Gastrocnemius medialis (tissue), 4 donors: Measurements from ENCODE around the gene PTPN4.

ENCODE experiments used
- POLR2A ChIP-seq, 2 donors: fragments of 450-650 bp; IDR thresholded peaks; one replicate each; pipeline ENCODE4 v1.6.1; 2017; ENCODE audit warnings: antibody characterized with exemption in 2 of 2, mild to moderate bottlenecking in 2 of 2, moderate library complexity in 2 of 2
- TF ChIP-seq, protein P1 (sequence below), 5 experiments: fragments of 450-650 bp in 3 of 5; fragments of 200-600 bp in 2 of 5; sonication (generic) in 2 of 5; IDR thresholded peaks in 4 of 5; conservative IDR thresholded peaks in 1 of 5; 1 replicate in 4 of 5; 2 replicates in 1 of 5; pipeline ENCODE4 v1.5.1; 2016 to 2019; ENCODE audit warnings: antibody characterized with exemption in 5 of 5, mild to moderate bottlenecking in 3 of 5, moderate library complexity in 3 of 5

DNA sequence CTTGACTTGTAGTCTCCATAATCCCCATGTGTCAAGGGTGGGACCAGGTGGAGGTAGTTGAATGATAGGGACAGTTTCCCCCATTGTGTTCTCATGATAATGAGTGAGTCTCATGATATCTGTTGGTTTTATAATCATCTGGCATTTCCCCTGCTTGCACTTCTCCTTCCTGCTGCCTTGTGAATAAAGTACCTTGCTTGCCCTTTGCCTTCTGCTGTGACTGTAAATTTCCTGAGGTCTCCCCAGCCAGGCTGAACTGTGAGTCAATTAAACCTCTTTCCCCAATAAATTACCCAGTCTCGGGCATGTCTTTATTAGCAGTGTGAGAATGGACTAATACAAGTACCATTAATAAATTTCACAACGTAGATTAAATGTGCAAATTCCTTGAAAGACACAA lies 150.8 kb downstream of the PTPN4 start:
- TF ChIP-seq, protein P1, sequence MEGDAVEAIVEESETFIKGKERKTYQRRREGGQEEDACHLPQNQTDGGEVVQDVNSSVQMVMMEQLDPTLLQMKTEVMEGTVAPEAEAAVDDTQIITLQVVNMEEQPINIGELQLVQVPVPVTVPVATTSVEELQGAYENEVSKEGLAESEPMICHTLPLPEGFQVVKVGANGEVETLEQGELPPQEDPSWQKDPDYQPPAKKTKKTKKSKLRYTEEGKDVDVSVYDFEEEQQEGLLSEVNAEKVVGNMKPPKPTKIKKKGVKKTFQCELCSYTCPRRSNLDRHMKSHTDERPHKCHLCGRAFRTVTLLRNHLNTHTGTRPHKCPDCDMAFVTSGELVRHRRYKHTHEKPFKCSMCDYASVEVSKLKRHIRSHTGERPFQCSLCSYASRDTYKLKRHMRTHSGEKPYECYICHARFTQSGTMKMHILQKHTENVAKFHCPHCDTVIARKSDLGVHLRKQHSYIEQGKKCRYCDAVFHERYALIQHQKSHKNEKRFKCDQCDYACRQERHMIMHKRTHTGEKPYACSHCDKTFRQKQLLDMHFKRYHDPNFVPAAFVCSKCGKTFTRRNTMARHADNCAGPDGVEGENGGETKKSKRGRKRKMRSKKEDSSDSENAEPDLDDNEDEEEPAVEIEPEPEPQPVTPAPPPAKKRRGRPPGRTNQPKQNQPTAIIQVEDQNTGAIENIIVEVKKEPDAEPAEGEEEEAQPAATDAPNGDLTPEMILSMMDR (IDR thresholded peaks at IDR 0.05 in 4 of 5, conservative IDR thresholded peaks at IDR 0.05 in 1 of 5): no peak
- no peak for TF ChIP-seq POLR2A (IDR thresholded peaks at IDR 0.05)
